Mammary epithelial cell (primary cell): Measurements from ENCODE around the gene ATF6.

Source experiments
- EZH2 ChIP-seq: IDR thresholded peaks from 2 replicates; pipeline ENCODE4 v1.6.1; 2012; ENCODE audit warnings: low read length, inconsistent platforms, borderline replicate concordance
- TF ChIP-seq, protein P1 (sequence below), 2 donors: IDR thresholded peaks in 1 of 2; conservative IDR thresholded peaks in 1 of 2; 2 replicates each; pipeline ENCODE4 v1.5.1; 2011 to 2012; ENCODE audit warnings: inconsistent platforms in 2 of 2, low read length in 2 of 2, mild to moderate bottlenecking in 2 of 2, control low read depth in 1 of 2, low read depth in 1 of 2; ENCODE audit not compliant: insufficient read depth in 1 of 2; ENCODE audit errors: extremely low read depth in 1 of 2

DNA sequence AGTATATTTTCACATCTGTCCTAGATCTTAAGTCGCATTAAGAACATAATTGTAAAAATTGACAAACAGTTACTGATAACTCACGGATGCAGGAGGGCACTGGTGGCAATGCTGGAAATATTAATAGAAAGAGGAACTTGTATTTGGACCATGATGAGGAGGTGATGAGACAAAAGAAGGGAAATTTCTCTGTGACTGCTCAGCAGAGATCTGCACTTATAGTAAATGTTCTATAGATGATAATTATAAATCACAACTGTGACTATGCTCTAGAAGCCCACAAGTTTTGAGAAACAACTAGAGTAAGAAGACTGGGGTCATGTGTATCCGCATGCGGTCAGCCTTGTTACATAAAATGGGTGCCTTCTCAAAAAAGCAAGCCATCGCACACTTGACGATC lies 25.2 kb upstream of the ATF6 start:
- TF ChIP-seq, protein P1, sequence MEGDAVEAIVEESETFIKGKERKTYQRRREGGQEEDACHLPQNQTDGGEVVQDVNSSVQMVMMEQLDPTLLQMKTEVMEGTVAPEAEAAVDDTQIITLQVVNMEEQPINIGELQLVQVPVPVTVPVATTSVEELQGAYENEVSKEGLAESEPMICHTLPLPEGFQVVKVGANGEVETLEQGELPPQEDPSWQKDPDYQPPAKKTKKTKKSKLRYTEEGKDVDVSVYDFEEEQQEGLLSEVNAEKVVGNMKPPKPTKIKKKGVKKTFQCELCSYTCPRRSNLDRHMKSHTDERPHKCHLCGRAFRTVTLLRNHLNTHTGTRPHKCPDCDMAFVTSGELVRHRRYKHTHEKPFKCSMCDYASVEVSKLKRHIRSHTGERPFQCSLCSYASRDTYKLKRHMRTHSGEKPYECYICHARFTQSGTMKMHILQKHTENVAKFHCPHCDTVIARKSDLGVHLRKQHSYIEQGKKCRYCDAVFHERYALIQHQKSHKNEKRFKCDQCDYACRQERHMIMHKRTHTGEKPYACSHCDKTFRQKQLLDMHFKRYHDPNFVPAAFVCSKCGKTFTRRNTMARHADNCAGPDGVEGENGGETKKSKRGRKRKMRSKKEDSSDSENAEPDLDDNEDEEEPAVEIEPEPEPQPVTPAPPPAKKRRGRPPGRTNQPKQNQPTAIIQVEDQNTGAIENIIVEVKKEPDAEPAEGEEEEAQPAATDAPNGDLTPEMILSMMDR (conservative IDR thresholded peaks at IDR 0.05 in 1 of 2, IDR thresholded peaks at IDR 0.05 in 1 of 2; ENCODE audit: extremely low read depth in 1 of 2, insufficient read depth in 1 of 2, low read depth in 1 of 2, low read length in 2 of 2): no peak
- TF ChIP-seq EZH2: no peak
